ENCODE data around the gene RBM6.
A peak's percentile ranks its signal among the peaks of the same experiment; 100 is the strongest.

The RBM6 gene

GRCh38 chr3:49939858-49940666 lies at the start of gene RBM6:
Gene RBM6 (plus strand): TSS chr3:49940150. CDS start chr3:49962642, 22,492 bp downstream.
- Histone ChIP-seq H3K27me3 (replicated peaks; ENCODE audit: control insufficient read depth, insufficient read depth, low read length) (no peaks in the 10 kb centered on the region), H3K36me3 (ENCODE audit: control insufficient read depth, insufficient read depth, low read length, severe bottlenecking) (no peaks in the 10 kb centered on the region), H3K9ac (ENCODE audit: low read length) (peak within 1 kb of the TSS; percentile 99), H3K4me1 (ENCODE audit: control insufficient read depth, insufficient read depth, low read length) (peaks cover 22% of the 10 kb centered on the region), H3K4me3 (ENCODE audit: low read length) (peak within 1 kb of the TSS; percentile 100), H3K9me3 (ENCODE audit: control insufficient read depth, low read length) (no peaks in the 10 kb centered on the region)
- peak; percentile 98 for DNase-seq (ENCODE audit: low read depth)

DNA sequence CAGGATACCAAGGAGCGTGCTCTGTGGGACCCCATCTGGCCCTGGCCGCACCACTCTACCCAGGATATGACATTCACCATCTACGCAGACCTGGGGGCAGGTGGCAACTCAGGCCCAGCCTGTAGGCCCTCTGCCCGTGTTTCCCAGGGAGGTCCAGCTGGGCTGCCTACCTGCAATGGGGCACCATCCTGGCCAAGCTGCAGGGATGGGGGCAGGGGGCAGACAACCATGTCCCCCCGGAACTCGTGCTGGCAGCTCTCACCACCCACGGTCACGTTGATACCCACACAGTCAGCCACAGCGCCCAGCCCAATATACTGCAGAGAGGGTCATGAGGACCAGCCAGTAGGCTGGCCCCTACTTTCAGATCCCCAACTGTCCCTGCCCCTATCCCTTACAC lies 44.2 kb upstream of the RBM6 start:
- H3K9ac ChIP-seq (ENCODE audit: low read length), result no peak overlapping the region
- no peak for DNase-seq (ENCODE audit: low read depth)
- H3K27me3 ChIP-seq (replicated peaks; ENCODE audit: control insufficient read depth, insufficient read depth, low read length), result peaks cover 9% of the 10 kb centered on the region
- no peak overlapping the region for H3K4me3 ChIP-seq (ENCODE audit: low read length)
- no peaks in the 10 kb centered on the region for H3K36me3 ChIP-seq (ENCODE audit: control insufficient read depth, insufficient read depth, low read length, severe bottlenecking)
- no peaks in the 10 kb centered on the region for H3K9me3 ChIP-seq (ENCODE audit: control insufficient read depth, low read length)
- H3K4me1 ChIP-seq (ENCODE audit: control insufficient read depth, insufficient read depth, low read length), result peaks cover 4% of the 10 kb centered on the region

DNA sequence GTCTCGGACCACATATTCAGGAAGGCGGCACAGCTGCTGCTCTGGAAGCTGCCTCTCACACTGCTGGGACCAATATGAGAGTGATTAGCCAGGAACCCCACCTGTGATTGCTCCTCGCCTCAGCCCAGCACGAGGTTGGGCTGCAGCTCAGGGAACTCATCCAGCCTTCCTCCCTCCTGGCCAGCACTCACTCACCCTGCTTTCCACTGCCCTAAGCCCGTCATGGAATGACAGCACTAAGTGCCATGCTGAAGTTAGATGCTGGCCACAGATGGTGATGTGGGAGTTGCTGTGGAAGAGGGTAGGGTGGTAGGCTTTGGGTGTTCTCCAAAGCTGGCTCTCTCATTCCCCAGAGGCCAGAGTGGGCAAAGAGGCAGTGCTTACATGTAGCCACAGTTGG lies 43.6 kb upstream of the RBM6 start:
- Histone ChIP-seq H3K27me3 (replicated peaks; ENCODE audit: control insufficient read depth, insufficient read depth, low read length) (peaks cover 9% of the 10 kb centered on the region), H3K4me3 (ENCODE audit: low read length) (no peak overlapping the region), H3K4me1 (ENCODE audit: control insufficient read depth, insufficient read depth, low read length) (peaks cover 9% of the 10 kb centered on the region), H3K9me3 (ENCODE audit: control insufficient read depth, low read length) (no peaks in the 10 kb centered on the region), H3K9ac (ENCODE audit: low read length) (no peak overlapping the region), H3K36me3 (ENCODE audit: control insufficient read depth, insufficient read depth, low read length, severe bottlenecking) (no peaks in the 10 kb centered on the region)
- no peak for DNase-seq (ENCODE audit: low read depth)

- Histone ChIP-seq H3K4me3 (ENCODE audit: low read length) (no peak overlapping the region), H3K27me3 (replicated peaks; ENCODE audit: control insufficient read depth, insufficient read depth, low read length) (peaks cover 9% of the 10 kb centered on the region), H3K4me1 (ENCODE audit: control insufficient read depth, insufficient read depth, low read length) (peaks cover 11% of the 10 kb centered on the region), H3K36me3 (ENCODE audit: control insufficient read depth, insufficient read depth, low read length, severe bottlenecking) (no peaks in the 10 kb centered on the region), H3K9me3 (ENCODE audit: control insufficient read depth, low read length) (no peaks in the 10 kb centered on the region), H3K9ac (ENCODE audit: low read length) (no peak overlapping the region)
- DNase-seq (ENCODE audit: low read depth), result no peak
These were observed 41.0 kb upstream of the RBM6 start for GRCh38 chr3:49898991-49899390.

- H3K27me3 ChIP-seq (replicated peaks; ENCODE audit: control insufficient read depth, insufficient read depth, low read length), result peaks cover 9% of the 10 kb centered on the region
- H3K36me3 ChIP-seq (ENCODE audit: control insufficient read depth, insufficient read depth, low read length, severe bottlenecking), result no peaks in the 10 kb centered on the region
- DNase-seq (ENCODE audit: low read depth), result no peak
- no peaks in the 10 kb centered on the region for H3K9me3 ChIP-seq (ENCODE audit: control insufficient read depth, low read length)
- peaks cover 11% of the 10 kb centered on the region for H3K4me1 ChIP-seq (ENCODE audit: control insufficient read depth, insufficient read depth, low read length)
- H3K9ac ChIP-seq (ENCODE audit: low read length), result no peak overlapping the region
- no peak overlapping the region for H3K4me3 ChIP-seq (ENCODE audit: low read length)
These were observed 40.1 kb upstream of the RBM6 start for GRCh38 chr3:49899815-49900214.

GRCh38 chr3:49900491-49901153 lies 39.3 kb upstream of the RBM6 start:
- Histone ChIP-seq H3K9ac (ENCODE audit: low read length) (no peak overlapping the region), H3K9me3 (ENCODE audit: control insufficient read depth, low read length) (no peaks in the 10 kb centered on the region), H3K27me3 (replicated peaks; ENCODE audit: control insufficient read depth, insufficient read depth, low read length) (peaks cover 9% of the 10 kb centered on the region), H3K4me3 (ENCODE audit: low read length) (no peak overlapping the region), H3K4me1 (ENCODE audit: control insufficient read depth, insufficient read depth, low read length) (peaks cover 11% of the 10 kb centered on the region), H3K36me3 (ENCODE audit: control insufficient read depth, insufficient read depth, low read length, severe bottlenecking) (no peaks in the 10 kb centered on the region)
- DNase-seq (ENCODE audit: low read depth), result peak; percentile 58

DNA sequence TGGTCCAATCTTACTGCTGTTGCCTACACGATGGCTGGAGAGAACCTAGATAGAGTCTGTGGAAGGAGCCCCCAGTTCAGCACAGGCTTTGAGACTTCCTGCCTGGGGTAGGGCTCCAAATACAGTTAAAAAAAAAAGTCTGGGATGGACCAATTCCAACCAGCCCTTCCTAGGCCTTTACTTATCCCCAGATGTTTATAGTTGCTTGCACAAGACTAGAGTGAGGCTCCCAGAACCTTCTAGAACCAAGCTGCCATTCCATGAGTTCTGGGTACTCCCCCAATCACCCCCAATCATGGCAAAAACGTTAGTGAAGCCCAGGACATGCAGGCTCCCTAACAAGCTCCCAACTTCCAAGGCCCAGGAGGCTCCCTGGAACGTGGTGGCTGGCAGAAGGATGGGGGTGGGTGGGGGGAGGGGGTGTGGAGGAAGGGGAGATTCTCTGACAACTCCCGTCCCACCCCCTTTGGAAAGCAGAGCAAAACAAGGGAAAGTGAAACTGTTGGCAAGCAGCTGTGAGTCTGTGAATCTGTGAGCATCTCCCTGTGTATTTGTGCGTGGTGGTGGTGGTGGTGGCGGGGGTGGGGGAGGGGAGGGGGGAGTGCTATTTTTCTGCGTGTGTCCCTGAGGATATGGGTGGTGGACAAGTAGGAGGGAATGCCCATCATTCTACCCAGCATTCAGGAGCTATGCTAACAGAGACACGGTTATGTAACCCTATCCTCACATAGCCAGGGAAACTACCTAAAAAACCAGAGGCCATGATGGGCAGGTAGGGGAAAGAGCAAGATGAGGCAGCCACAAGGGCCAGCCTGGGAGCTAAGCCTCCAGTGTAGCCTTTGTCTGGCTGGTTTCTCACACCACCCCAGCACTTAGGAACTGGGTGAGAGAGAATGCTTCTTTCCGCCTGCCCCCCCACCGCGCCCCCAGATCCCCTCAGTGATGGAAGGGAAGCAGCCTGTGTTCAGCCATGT lies 38.3 kb upstream of the RBM6 start:
- peaks cover 11% of the 10 kb centered on the region for H3K4me1 ChIP-seq (ENCODE audit: control insufficient read depth, insufficient read depth, low read length)
- H3K9me3 ChIP-seq (ENCODE audit: control insufficient read depth, low read length), result no peaks in the 10 kb centered on the region
- no peak overlapping the region for H3K4me3 ChIP-seq (ENCODE audit: low read length)
- DNase-seq (ENCODE audit: low read depth), result peak; percentile 9
- H3K27me3 ChIP-seq (replicated peaks; ENCODE audit: control insufficient read depth, insufficient read depth, low read length), result peaks cover 4% of the 10 kb centered on the region
- no peaks in the 10 kb centered on the region for H3K36me3 ChIP-seq (ENCODE audit: control insufficient read depth, insufficient read depth, low read length, severe bottlenecking)
- H3K9ac ChIP-seq (ENCODE audit: low read length), result no peak overlapping the region

DNA sequence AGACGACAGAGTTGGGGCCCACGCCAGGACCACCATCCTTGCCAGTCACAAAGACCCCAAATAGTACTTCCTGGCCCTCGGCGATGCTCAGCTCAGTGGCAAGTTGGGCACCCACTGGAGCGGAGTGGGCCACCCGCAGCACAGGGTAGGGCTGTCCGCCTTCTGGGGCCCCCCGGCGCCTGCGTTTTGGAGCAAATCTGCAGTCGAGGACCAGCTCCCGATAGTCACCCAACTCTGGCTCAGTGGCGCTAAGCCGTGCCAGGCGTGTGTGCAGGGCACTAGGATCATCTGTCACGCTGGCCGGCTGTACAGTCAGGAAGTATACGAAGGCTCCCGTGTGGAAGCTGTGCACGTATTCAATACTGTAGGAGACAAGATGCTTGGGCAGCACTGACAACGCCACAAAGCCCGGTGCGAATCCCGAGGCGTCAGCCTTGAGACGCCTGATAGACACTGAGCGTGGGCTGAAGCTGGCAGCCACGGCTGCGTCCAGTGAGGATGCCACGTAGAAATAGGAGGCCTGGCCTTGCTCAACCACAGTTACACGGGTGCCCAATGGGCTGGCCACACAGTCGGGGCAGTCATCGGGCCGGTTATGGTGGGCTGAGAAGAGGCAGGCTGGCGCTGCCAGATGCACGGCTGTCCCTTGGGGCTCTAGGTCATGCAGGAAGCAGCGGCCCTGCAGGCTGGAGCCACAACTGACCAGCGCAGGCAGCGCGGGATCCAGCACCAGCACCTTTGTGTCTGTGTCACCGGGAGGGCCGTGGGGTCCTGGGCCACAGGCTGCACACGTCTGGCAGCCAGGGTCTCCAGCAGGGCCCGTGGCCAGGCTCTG lies 37.2 kb upstream of the RBM6 start:
- Histone ChIP-seq H3K9ac (ENCODE audit: low read length) (no peak overlapping the region), H3K4me1 (ENCODE audit: control insufficient read depth, insufficient read depth, low read length) (peaks cover 11% of the 10 kb centered on the region), H3K36me3 (ENCODE audit: control insufficient read depth, insufficient read depth, low read length, severe bottlenecking) (no peaks in the 10 kb centered on the region), H3K27me3 (replicated peaks; ENCODE audit: control insufficient read depth, insufficient read depth, low read length) (no peaks in the 10 kb centered on the region), H3K9me3 (ENCODE audit: control insufficient read depth, low read length) (no peaks in the 10 kb centered on the region), H3K4me3 (ENCODE audit: low read length) (no peak overlapping the region)
- DNase-seq (ENCODE audit: low read depth), result no peak

DNA sequence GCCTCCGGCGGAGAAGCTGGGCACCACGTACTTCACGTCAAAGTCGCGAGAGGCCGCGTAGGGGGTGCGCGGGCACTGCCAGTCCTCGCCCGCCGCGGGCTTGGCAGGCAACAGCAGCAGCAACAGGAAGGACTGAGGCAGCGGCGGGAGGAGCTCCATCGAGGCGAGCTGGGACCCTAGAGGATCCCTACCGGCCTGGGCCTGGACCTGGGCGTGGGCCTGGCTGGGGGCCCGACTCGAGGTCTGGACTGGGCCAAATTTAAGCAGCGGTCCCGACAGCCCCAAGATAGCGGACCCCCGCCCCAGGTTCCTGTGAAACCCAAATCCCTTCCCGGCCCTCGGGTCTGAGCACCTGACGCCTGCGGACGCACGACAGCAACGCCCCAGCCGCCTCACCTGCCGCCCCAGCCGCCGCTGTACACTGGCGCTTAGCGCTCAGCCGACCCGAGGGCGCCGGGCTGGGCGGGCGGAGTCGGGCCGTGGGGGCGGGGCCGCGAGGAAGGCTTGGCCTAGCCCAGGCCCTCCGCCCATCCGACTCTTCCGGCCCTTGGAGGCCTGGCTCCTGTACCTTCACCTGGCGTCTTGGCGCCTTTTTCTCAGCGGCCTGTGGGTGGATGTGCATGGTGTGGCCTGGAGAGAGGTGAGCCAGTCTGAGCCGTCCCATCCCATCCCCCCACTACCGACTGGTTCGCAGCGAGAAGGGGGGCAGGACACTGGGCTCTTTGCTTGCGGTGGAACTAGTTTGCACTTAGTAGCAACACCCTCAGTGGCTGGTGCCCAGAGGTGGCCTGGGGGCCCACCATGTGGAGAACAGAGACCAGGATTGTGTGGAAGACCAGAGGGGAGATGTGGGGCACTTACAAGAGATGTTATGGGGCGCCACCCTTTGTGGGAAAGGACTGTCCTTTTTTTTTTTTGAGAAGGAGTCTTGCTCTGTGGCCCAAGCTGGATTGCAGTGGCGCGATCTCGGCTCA lies 36.2 kb upstream of the RBM6 start, which contains the start of gene MST1R:
Gene MST1R (minus strand): TSS at position 423 of the 974 bp plus-strand sequence. CDS start 264 bp downstream, at position 159.
- peaks cover 11% of the 10 kb centered on the region for H3K4me1 ChIP-seq (ENCODE audit: control insufficient read depth, insufficient read depth, low read length)
- H3K9ac ChIP-seq (ENCODE audit: low read length), result peak within 1 kb of the TSS; percentile 52
- peaks cover under 1% of the 10 kb centered on the region for H3K36me3 ChIP-seq (ENCODE audit: control insufficient read depth, insufficient read depth, low read length, severe bottlenecking)
- H3K9me3 ChIP-seq (ENCODE audit: control insufficient read depth, low read length), result no peaks in the 10 kb centered on the region
- H3K27me3 ChIP-seq (replicated peaks; ENCODE audit: control insufficient read depth, insufficient read depth, low read length), result no peaks in the 10 kb centered on the region
- no peak for DNase-seq (ENCODE audit: low read depth)
- peak within 1 kb of the TSS; percentile 12 for H3K4me3 ChIP-seq (ENCODE audit: low read length)
